MM.1S (cell line): Measurements from ENCODE around the gene GNLY.

ENCODE experiments used
- CTCF ChIP-seq: fragments of 300-600 bp; sonication (generic); IDR thresholded peaks from 2 replicates; pipeline ENCODE4 v1.5.1; 2016; ENCODE audit warnings: antibody characterized with exemption, low read length, mixed read lengths
- EZH2 ChIP-seq: fragments of 300-600 bp; sonication (generic); optimal IDR thresholded peaks from 2 replicates; pipeline ENCODE3; 2017; ENCODE audit warnings: low read depth, mild to moderate bottlenecking, antibody characterized with exemption, low read length, mixed read lengths
- EZH2phosphoT487 ChIP-seq: fragments of 300-600 bp; sonication (generic); IDR thresholded peaks from 2 replicates; pipeline ENCODE4 v1.6.1; 2018; ENCODE audit warnings: antibody characterized with exemption, low read length

GRCh38 chr2:85684806-85685205 is 9.4 kb upstream of the GNLY start:
- no peak for TF ChIP-seq CTCF
- TF ChIP-seq EZH2phosphoT487: no peak
- TF ChIP-seq EZH2: no peak
